H1 (cell line): ENCODE results near the gene NAGLU. TPM values are rescaled to one million over a fixed set of nuclear protein-coding genes. Genes with fewer than 3 reads are reported as not detected.

ENCODE experiments used
- BRCA1 ChIP-seq: IDR thresholded peaks from 2 replicates; pipeline ENCODE4 v1.6.1; 2012; ENCODE audit warnings: low read depth, low read length, improper control_type of control experiment
- CHD7 ChIP-seq: fragments of 300-600 bp; sonication (generic); IDR thresholded peaks from 2 replicates; pipeline ENCODE4 v1.7.1; 2012; ENCODE audit warnings: low read length, moderate library complexity, mild to moderate bottlenecking, inconsistent platforms; ENCODE audit not compliant: insufficient replicate concordance
- CTCF ChIP-seq, 3 experiments: IDR thresholded peaks; 1 replicate in 2 of 3; 2 replicates in 1 of 3; pipeline versions ENCODE4 v1.5.1 to v1.6.1; 2011; ENCODE audit warnings: low read length in 3 of 3, mild to moderate bottlenecking in 3 of 3, inconsistent platforms in 2 of 3, low read depth in 1 of 3, moderate library complexity in 1 of 3; ENCODE audit not compliant: insufficient read depth in 1 of 3; ENCODE audit errors: control extremely low read depth in 1 of 3
- MAFK ChIP-seq: IDR thresholded peaks from 2 replicates; pipeline ENCODE4 v1.6.1; 2012; ENCODE audit warnings: low read depth, mild to moderate bottlenecking, improper control_type of control experiment, low read length
- NANOG ChIP-seq: IDR thresholded peaks from 2 replicates; pipeline ENCODE4 v1.6.1; 2011; ENCODE audit warnings: low read length, low read depth, mild to moderate bottlenecking, inconsistent platforms; ENCODE audit not compliant: insufficient read depth, poor library complexity, severe bottlenecking
- POLR2A ChIP-seq, 2 experiments: IDR thresholded peaks; 1 replicate in 1 of 2; 2 replicates in 1 of 2; pipeline ENCODE4 v1.6.1; 2011; ENCODE audit warnings: low read depth in 2 of 2, low read length in 2 of 2, mild to moderate bottlenecking in 2 of 2; ENCODE audit errors: control extremely low read depth in 1 of 2
- RBBP5 ChIP-seq: IDR thresholded peaks from 2 replicates; pipeline ENCODE4 v1.7.1; 2012; ENCODE audit warnings: low read depth, mild to moderate bottlenecking, inconsistent platforms, low read length, moderate library complexity, borderline replicate concordance
- SAP30 ChIP-seq: fragments of 300-600 bp; sonication (generic); IDR thresholded peaks from 2 replicates; pipeline ENCODE4 v1.7.1; 2012; ENCODE audit warnings: low read length, moderate library complexity, mild to moderate bottlenecking, inconsistent platforms; ENCODE audit not compliant: insufficient read depth, insufficient replicate concordance
- YY1 ChIP-seq: IDR thresholded peaks from 2 replicates; pipeline ENCODE4 v1.6.1; 2011; ENCODE audit warnings: low read depth, mild to moderate bottlenecking, low read length
- polyA plus RNA-seq, 7 experiments: library from polyadenylated mRNA; depleted of rRNA in 3 of 7; stranded (reverse) in 5 of 7; unstranded in 2 of 7; fragments of >200 nt in 5 of 7; fragments of 200-250 nt in 2 of 7; gene quantifications; 1 replicate in 5 of 7; 2 replicates in 1 of 7; 4 replicates in 1 of 7; pipeline versions ENCODE4 v1.2.1 to v1.2.3, GENCODE V29; 2011 to 2013; ENCODE audit warnings: missing spikeins in 2 of 7, mixed read lengths in 2 of 7
- total RNA-seq: library from RNA; stranded (reverse); fragmentation: NEBNext Ultra II Directional; extraction: Animal tissue kit (Norgen Biotek cat#: 25700); gene quantifications from 2 replicates; pipeline ENCODE4 v1.2.1, GENCODE V29; 2021

NAGLU gene
- total and polyA plus RNA-seq, 2 of the 8 experiments (the other 6 are each of a cell fraction or from before 2014, with no cell fraction given), result 21.3 to 21.6 TPM

- TF ChIP-seq CHD7 (no peak), CTCF (IDR thresholded peaks at IDR 0.05; ENCODE audit: control extremely low read depth in 1 of 3, insufficient read depth in 1 of 3, low read depth in 1 of 3, low read length in 3 of 3) (no peak), NANOG (no peak), BRCA1 (no peak), SAP30 (no peak), POLR2A (IDR thresholded peaks at IDR 0.05; ENCODE audit: control extremely low read depth in 1 of 2, low read depth in 2 of 2, low read length in 2 of 2) (no peak), RBBP5 (no peak), YY1 (no peak), MAFK (no peak)
These were observed 54.8 kb downstream of the NAGLU start (continued) for GRCh38 chr17:42590886-42591285.
